Measurements from ENCODE around the gene UNC5B. TPM values are rescaled to one million over a fixed set of nuclear protein-coding genes. Genes with fewer than 3 reads are reported as not detected.

UNC5B gene
- total RNA-seq, 1 donor from 2014 or later: not detected

DNA sequence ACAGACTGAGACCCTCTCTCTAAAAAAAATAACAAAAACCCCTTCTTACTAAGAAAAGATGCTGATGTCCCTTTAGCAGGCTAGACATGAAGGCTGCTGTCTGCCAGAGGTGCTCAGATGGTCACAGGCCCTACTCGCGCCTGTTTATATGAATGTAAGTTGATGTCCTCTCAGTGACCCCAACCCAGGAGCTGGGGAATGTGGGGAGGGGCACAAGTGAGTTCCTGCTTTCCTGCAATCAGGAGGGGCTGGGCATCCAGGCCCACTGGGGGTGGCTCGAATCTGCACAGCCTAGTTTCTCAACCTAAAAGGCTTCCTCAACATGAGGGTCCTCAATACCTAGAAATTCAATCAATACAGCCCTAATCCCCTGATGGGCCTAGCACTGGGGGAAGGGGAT lies 94.6 kb downstream of the UNC5B start:
- no peak overlapping the region for H3K27ac Mint-ChIP-seq
- H3K4me1 Mint-ChIP-seq: peaks cover 9% of the 10 kb centered on the region
- no peaks in the 10 kb centered on the region for H3K9me3 Mint-ChIP-seq
- H3K36me3 Mint-ChIP-seq (ENCODE audit: low read depth): no peaks in the 10 kb centered on the region
- peaks cover 7% of the 10 kb centered on the region for H3K27me3 Mint-ChIP-seq
- no peak for DNase-seq
- no peak overlapping the region for H3K4me3 Mint-ChIP-seq
- ATAC-seq (ENCODE audit: low read depth): no peak
- TF ChIP-seq, protein P1, sequence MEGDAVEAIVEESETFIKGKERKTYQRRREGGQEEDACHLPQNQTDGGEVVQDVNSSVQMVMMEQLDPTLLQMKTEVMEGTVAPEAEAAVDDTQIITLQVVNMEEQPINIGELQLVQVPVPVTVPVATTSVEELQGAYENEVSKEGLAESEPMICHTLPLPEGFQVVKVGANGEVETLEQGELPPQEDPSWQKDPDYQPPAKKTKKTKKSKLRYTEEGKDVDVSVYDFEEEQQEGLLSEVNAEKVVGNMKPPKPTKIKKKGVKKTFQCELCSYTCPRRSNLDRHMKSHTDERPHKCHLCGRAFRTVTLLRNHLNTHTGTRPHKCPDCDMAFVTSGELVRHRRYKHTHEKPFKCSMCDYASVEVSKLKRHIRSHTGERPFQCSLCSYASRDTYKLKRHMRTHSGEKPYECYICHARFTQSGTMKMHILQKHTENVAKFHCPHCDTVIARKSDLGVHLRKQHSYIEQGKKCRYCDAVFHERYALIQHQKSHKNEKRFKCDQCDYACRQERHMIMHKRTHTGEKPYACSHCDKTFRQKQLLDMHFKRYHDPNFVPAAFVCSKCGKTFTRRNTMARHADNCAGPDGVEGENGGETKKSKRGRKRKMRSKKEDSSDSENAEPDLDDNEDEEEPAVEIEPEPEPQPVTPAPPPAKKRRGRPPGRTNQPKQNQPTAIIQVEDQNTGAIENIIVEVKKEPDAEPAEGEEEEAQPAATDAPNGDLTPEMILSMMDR (IDR thresholded peaks at IDR 0.05): no peak
- POLR2A ChIA-PET: no interaction called here
- CTCF ChIA-PET: interaction anchor here (1.1 to 1.8 kb wide), 3 partner anchors 9 to 742 kb away, joined by 3 to 5 read pairs (median 3); no protein-coding TSS in a partner anchor
- intact Hi-C loops (cut with micrococcal nuclease): no loop called here

DNA sequence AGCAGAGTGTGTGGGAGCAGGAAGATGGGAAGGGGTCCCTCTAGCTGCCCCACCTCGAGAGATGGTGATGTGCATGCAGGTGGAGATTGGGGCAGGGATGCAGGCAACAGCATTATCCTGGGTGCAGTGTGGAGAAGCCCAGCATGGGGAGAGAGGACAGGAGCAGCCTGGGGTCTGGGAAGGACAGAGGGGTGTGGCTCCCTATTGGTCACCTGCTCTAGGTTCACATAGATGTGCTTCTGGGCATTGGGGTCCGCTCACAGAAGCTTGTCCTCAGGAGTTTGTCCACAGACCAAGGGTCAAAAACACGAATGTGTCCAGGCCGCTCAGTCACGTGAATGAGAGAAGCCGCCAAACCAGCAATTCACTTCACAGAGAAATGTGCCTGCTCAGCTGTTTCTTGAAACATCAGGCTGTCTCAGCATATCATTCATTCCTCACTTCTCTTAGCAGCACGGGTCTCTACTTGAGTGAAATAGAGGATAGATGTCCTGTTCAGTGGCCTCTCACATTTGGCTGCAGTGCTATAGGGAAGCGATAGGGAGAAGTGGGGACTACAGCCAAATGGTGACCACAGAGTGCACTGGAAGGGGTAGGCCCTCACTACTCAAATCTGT lies 95.2 kb downstream of the UNC5B start:
- POLR2A ChIA-PET: no interaction called here
- no peaks in the 10 kb centered on the region for H3K9me3 Mint-ChIP-seq
- ATAC-seq (ENCODE audit: low read depth) (no peak), DNase-seq (no peak)
- TF ChIP-seq, protein P1 (IDR thresholded peaks at IDR 0.05): no peak
- H3K27me3 Mint-ChIP-seq: peaks cover 4% of the 10 kb centered on the region
- intact Hi-C loops (cut with micrococcal nuclease): no loop called here
- CTCF ChIA-PET: interaction anchor here (1.1 to 1.8 kb wide), 3 partner anchors 9 to 741 kb away, joined by 3 to 5 read pairs (median 3); no protein-coding TSS in a partner anchor
- no peak overlapping the region for H3K27ac Mint-ChIP-seq
- peaks cover 9% of the 10 kb centered on the region for H3K4me1 Mint-ChIP-seq
- H3K4me3 Mint-ChIP-seq: no peak overlapping the region
- H3K36me3 Mint-ChIP-seq (ENCODE audit: low read depth): no peaks in the 10 kb centered on the region

DNA sequence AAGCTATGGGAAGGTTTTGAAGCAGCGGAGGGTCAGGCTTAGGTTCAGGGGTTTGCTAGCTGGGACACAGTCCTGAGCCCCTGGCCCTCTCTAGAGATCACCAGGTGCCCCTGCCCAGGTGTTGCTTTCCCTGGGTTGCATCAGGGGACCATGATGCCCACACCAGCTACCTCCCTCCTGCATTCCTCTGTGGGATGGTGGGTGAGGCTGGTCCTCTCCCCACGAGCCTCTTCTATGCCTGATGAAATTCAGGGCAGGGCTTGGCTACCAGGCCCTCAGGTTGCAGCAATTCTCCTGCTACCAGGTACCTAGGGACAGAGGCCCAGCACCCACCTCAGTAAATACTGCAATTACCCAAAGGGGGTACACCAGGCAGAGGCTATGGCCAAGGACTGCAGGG lies 95.9 kb downstream of the UNC5B start:
- ChIA-PET CTCF (no interaction called here), POLR2A (no interaction called here)
- Mint-ChIP-seq H3K9me3 (no peaks in the 10 kb centered on the region), H3K27me3 (peaks cover 5% of the 10 kb centered on the region), H3K27ac (no peak overlapping the region), H3K4me3 (no peak overlapping the region), H3K4me1 (peaks cover 9% of the 10 kb centered on the region), H3K36me3 (ENCODE audit: low read depth) (no peaks in the 10 kb centered on the region)
- TF ChIP-seq, protein P1 (IDR thresholded peaks at IDR 0.05): no peak
- DNase-seq (no peak), ATAC-seq (ENCODE audit: low read depth) (no peak)
- intact Hi-C loops (cut with micrococcal nuclease): no loop called here

DNA sequence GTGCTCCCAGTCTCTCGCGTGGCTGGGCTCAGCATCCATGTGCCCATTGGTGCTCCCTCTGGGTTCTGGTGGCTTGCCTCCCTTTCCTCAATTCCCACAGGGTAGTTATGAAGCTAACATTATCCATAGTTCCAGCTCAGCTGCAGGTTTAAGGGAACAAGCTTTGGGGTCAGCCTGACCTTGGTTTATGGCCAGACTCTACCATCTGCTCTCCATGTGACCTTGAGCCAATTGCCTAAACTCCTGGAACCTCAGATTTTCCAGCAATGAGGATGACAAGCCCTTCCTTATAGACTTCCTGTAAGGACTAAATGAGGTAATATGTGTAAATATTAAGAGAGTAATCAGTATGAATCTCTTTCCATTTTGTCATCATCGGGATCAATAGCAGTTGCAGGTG lies 96.6 kb downstream of the UNC5B start:
- Mint-ChIP-seq H3K27ac (no peak overlapping the region), H3K4me1 (peaks cover 9% of the 10 kb centered on the region), H3K36me3 (ENCODE audit: low read depth) (no peaks in the 10 kb centered on the region), H3K4me3 (no peak overlapping the region), H3K27me3 (peaks cover 10% of the 10 kb centered on the region), H3K9me3 (no peaks in the 10 kb centered on the region)
- ChIA-PET CTCF (interaction anchor here (1.1 to 1.9 kb wide), 2 partner anchors 9 to 399 kb away, joined by 3 to 6 read pairs; no protein-coding TSS in a partner anchor), POLR2A (no interaction called here)
- intact Hi-C loops (cut with micrococcal nuclease): no loop called here
- no peak for ATAC-seq (ENCODE audit: low read depth)
- no peak for DNase-seq
- TF ChIP-seq, protein P1 (IDR thresholded peaks at IDR 0.05): no peak

DNA sequence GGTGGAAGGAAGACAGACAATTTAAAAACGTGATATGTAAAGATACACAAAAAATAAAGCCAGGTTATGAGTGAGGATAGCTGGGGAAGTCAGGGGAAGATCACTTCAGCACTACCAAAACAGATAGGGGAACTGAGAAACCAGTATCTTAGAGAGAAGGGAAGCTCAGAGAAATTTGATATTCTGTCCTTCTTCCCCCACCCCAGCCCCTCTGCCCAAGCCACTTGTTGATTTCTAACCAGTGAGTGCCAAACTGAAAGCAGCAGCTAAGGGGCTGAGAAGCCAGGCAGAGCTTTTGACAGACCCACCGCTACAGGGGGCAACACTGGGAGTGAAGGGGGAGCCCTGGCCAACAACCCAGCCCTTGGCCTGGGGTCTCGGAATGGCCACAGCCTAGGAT lies 97.5 kb downstream of the UNC5B start:
- Mint-ChIP-seq H3K4me1 (peaks cover 11% of the 10 kb centered on the region), H3K27me3 (peaks cover 10% of the 10 kb centered on the region), H3K4me3 (no peak overlapping the region), H3K9me3 (no peaks in the 10 kb centered on the region), H3K36me3 (ENCODE audit: low read depth) (no peaks in the 10 kb centered on the region), H3K27ac (no peak overlapping the region)
- ATAC-seq (ENCODE audit: low read depth) (peak; percentile 53), DNase-seq (no peak)
- CTCF ChIA-PET: interaction anchor here (1.1 to 1.9 kb wide), 2 partner anchors 9 to 398 kb away, joined by 3 to 6 read pairs; no protein-coding TSS in a partner anchor
- POLR2A ChIA-PET: no interaction called here
- TF ChIP-seq, protein P1 (IDR thresholded peaks at IDR 0.05): no peak
- intact Hi-C loops (cut with micrococcal nuclease): no loop called here

Measured in activated B cell treated with CpG ODN at 0.5 μM for 24 hours (primary cell).